Measurements from ENCODE around the gene ZBTB21.
A peak's percentile ranks its signal among the peaks of the same experiment; 100 is the strongest.

The ZBTB21 gene

GRCh38 chr21:42051788-42052187 lies 41.6 kb upstream of the ZBTB21 start:
- Histone ChIP-seq H3K4me2 (ENCODE audit: insufficient read depth, low read length, poor library complexity, severe bottlenecking) (no peak overlapping the region), H3K4me1 (ENCODE audit: control insufficient read depth in 2 of 2, insufficient read depth in 1 of 2, low read depth in 1 of 2, low read length in 2 of 2) (no peaks in the 10 kb centered on the region), H3K79me1 (ENCODE audit: low read depth, low read length) (no peaks in the 10 kb centered on the region), H3K27me3 (ENCODE audit: control insufficient read depth in 3 of 3, insufficient read depth in 3 of 3, low read depth in 1 of 3, low read length in 3 of 3) (peaks cover 0 to 9% (median 0%) of the 10 kb centered on the region in 3 experiments), H3K14ac (ENCODE audit: low read length) (no peak overlapping the region), H3K18ac (ENCODE audit: low read length) (no peak overlapping the region), H3K23ac (ENCODE audit: low read depth, low read length, poor library complexity) (no peak overlapping the region), H2AK5ac (ENCODE audit: low read depth, low read length) (no peak overlapping the region), H2BK12ac (ENCODE audit: low read length) (no peak overlapping the region), H4K91ac (ENCODE audit: low read depth, low read length, poor library complexity) (no peak overlapping the region), H2BK5ac (ENCODE audit: low read length) (no peak overlapping the region), H3K4ac (ENCODE audit: low read length) (no peak overlapping the region), H4K8ac (ENCODE audit: low read depth, low read length) (no peak overlapping the region), H3K9me3 (replicated peaks in 1 of 2; ENCODE audit: control insufficient read depth in 2 of 2, insufficient read depth in 1 of 2, low read depth in 1 of 2, low read length in 2 of 2) (peaks cover 0 to 2% of the 10 kb centered on the region in 2 donors), H2BK15ac (ENCODE audit: low read length) (no peak overlapping the region), H3K27ac (replicated peaks; ENCODE audit: low read length) (no peak overlapping the region), H2AFZ (ENCODE audit: low read length) (no peak overlapping the region), H2BK120ac (ENCODE audit: low read depth, low read length) (no peak overlapping the region), H3K4me3 (ENCODE audit: low read length in 2 of 2) (no peak overlapping the region), H3K36me3 (replicated peaks in 1 of 2; ENCODE audit: control insufficient read depth in 2 of 2, insufficient read depth in 2 of 2, low read length in 2 of 2) (no peaks in the 10 kb centered on the region), H3K9ac (ENCODE audit: low read depth, low read length, poor library complexity) (no peak overlapping the region)
- DNase-seq (ENCODE audit: low spot score), result no peak
- no CpG with 5 or more reads among the region's 9 CpGs for WGBS, 2 donors (ENCODE audit: extremely low coverage in 2 of 2, insufficient read length in 2 of 2, insufficient replicate concordance in 1 of 2)

DNA sequence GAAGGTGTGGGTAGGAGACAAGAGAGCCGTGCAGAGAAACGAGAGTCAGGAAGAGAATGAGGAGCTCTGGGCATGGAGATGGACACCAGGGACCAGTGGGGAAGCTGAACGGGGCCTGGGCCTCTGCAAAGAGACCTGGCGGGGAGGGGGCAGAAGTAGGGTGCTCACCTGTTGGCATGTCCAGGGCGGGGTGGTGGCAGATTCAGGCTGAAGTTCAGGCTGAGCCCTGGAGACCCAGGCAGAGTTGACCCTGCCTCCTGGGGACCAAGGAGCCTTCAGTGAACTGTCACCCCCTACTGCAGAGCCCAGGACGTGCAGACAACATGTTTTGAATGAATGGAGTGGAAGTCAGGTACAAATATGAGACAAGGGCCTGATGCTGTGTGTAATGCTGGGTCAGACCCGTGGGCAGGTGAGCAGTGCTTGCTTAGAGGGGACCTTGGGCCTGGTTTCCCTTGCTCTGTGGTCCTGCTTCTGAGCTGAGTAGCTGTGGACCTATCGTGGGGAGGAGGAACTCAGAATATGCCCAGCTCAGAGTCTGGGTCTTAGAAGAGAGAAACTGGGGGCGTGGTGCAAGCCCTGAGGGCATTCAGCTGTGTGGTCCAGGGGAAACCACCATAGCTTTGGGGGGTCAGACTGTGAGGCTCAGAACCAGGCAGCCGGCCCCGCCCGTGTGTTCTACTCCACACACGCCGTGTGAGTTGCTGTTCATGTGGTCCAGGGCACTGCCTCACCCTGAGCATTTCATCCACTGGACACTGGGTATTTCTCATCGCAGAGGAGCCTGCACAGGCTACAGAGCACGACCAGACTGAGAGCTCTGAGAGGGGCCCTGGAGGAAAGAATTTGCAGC lies 39.6 kb upstream of the ZBTB21 start:
- H3K27me3 ChIP-seq (ENCODE audit: control insufficient read depth in 3 of 3, insufficient read depth in 3 of 3, low read depth in 1 of 3, low read length in 3 of 3), result no peaks in the 10 kb centered on the region
- H4K8ac ChIP-seq (ENCODE audit: low read depth, low read length), result no peak overlapping the region
- peaks cover 0 to 2% of the 10 kb centered on the region in 2 donors for H3K9me3 ChIP-seq (replicated peaks in 1 of 2; ENCODE audit: control insufficient read depth in 2 of 2, insufficient read depth in 1 of 2, low read depth in 1 of 2, low read length in 2 of 2)
- no peak overlapping the region for H2BK5ac ChIP-seq (ENCODE audit: low read length)
- no peak overlapping the region for H3K4me2 ChIP-seq (ENCODE audit: insufficient read depth, low read length, poor library complexity, severe bottlenecking)
- H3K79me1 ChIP-seq (ENCODE audit: low read depth, low read length), result no peaks in the 10 kb centered on the region
- H3K9ac ChIP-seq (ENCODE audit: low read depth, low read length, poor library complexity), result no peak overlapping the region
- no peak overlapping the region for H3K27ac ChIP-seq (replicated peaks; ENCODE audit: low read length)
- H3K4me1 ChIP-seq (ENCODE audit: control insufficient read depth in 2 of 2, insufficient read depth in 1 of 2, low read depth in 1 of 2, low read length in 2 of 2), result no peaks in the 10 kb centered on the region
- H3K18ac ChIP-seq (ENCODE audit: low read length), result peak overlapping the region; percentile 24
- H4K91ac ChIP-seq (ENCODE audit: low read depth, low read length, poor library complexity), result no peak overlapping the region
- H2AFZ ChIP-seq (ENCODE audit: low read length), result no peak overlapping the region
- no peak overlapping the region for H2AK5ac ChIP-seq (ENCODE audit: low read depth, low read length)
- no CpG with 5 or more reads among the region's 16 CpGs for WGBS, 2 donors (ENCODE audit: extremely low coverage in 2 of 2, insufficient read length in 2 of 2, insufficient replicate concordance in 1 of 2)
- no peak overlapping the region for H2BK12ac ChIP-seq (ENCODE audit: low read length)
- no peak for DNase-seq (ENCODE audit: low spot score)
- no peak overlapping the region for H3K14ac ChIP-seq (ENCODE audit: low read length)
- H2BK120ac ChIP-seq (ENCODE audit: low read depth, low read length), result no peak overlapping the region
- peak overlapping the region; percentile 32 for H2BK15ac ChIP-seq (ENCODE audit: low read length)
- H3K4me3 ChIP-seq (ENCODE audit: low read length in 2 of 2), result no peak overlapping the region
- H3K36me3 ChIP-seq (replicated peaks in 1 of 2; ENCODE audit: control insufficient read depth in 2 of 2, insufficient read depth in 2 of 2, low read length in 2 of 2), result no peaks in the 10 kb centered on the region
- no peak overlapping the region for H3K4ac ChIP-seq (ENCODE audit: low read length)
- peak overlapping the region; percentile 77 for H3K23ac ChIP-seq (ENCODE audit: low read depth, low read length, poor library complexity)

- no peak overlapping the region for H2AK5ac ChIP-seq (ENCODE audit: low read depth, low read length)
- H3K4me3 ChIP-seq (ENCODE audit: low read length in 2 of 2), result no peak overlapping the region
- H3K23ac ChIP-seq (ENCODE audit: low read depth, low read length, poor library complexity), result no peak overlapping the region
- no peak overlapping the region for H3K4me2 ChIP-seq (ENCODE audit: insufficient read depth, low read length, poor library complexity, severe bottlenecking)
- no peak overlapping the region for H2AFZ ChIP-seq (ENCODE audit: low read length)
- peak overlapping the region; percentile 24 for H3K18ac ChIP-seq (ENCODE audit: low read length)
- H4K8ac ChIP-seq (ENCODE audit: low read depth, low read length), result no peak overlapping the region
- H2BK5ac ChIP-seq (ENCODE audit: low read length), result no peak overlapping the region
- no peak overlapping the region for H2BK15ac ChIP-seq (ENCODE audit: low read length)
- no peak overlapping the region for H3K14ac ChIP-seq (ENCODE audit: low read length)
- no peak overlapping the region for H2BK120ac ChIP-seq (ENCODE audit: low read depth, low read length)
- no peaks in the 10 kb centered on the region for H3K79me1 ChIP-seq (ENCODE audit: low read depth, low read length)
- no peak overlapping the region for H3K4ac ChIP-seq (ENCODE audit: low read length)
- H3K36me3 ChIP-seq (replicated peaks in 1 of 2; ENCODE audit: control insufficient read depth in 2 of 2, insufficient read depth in 2 of 2, low read length in 2 of 2), result no peaks in the 10 kb centered on the region
- H4K91ac ChIP-seq (ENCODE audit: low read depth, low read length, poor library complexity), result no peak overlapping the region
- no CpG with 5 or more reads among the region's 10 CpGs for WGBS, 2 donors (ENCODE audit: extremely low coverage in 2 of 2, insufficient read length in 2 of 2, insufficient replicate concordance in 1 of 2)
- no peaks in the 10 kb centered on the region for H3K4me1 ChIP-seq (ENCODE audit: control insufficient read depth in 2 of 2, insufficient read depth in 1 of 2, low read depth in 1 of 2, low read length in 2 of 2)
- H3K27ac ChIP-seq (replicated peaks; ENCODE audit: low read length), result no peak overlapping the region
- no peaks in the 10 kb centered on the region for H3K27me3 ChIP-seq (ENCODE audit: control insufficient read depth in 3 of 3, insufficient read depth in 3 of 3, low read depth in 1 of 3, low read length in 3 of 3)
- H3K9me3 ChIP-seq (replicated peaks in 1 of 2; ENCODE audit: control insufficient read depth in 2 of 2, insufficient read depth in 1 of 2, low read depth in 1 of 2, low read length in 2 of 2), result peaks cover 0 to 1% of the 10 kb centered on the region in 2 donors
- no peak overlapping the region for H2BK12ac ChIP-seq (ENCODE audit: low read length)
- no peak for DNase-seq (ENCODE audit: low spot score)
- H3K9ac ChIP-seq (ENCODE audit: low read depth, low read length, poor library complexity), result no peak overlapping the region
Observed at GRCh38 chr21:42048870-42049577, 38.9 kb upstream of the ZBTB21 start.

Data from neuronal stem cell (in vitro differentiated cells).